GM23248 (cell line): ENCODE data around the gene MACROD2. TPM values are rescaled to one million over a fixed set of nuclear protein-coding genes. Genes with fewer than 3 reads are reported as not detected.

Source experiments
- DNase-seq: peaks from one replicate; pipeline ENCODE4 v3.0.0-alpha.2; 2015
- H2AFZ ChIP-seq: fragments of 200-600 bp; sonication (generic); 2 replicates; pipeline ENCODE4 v1.6.1; 2016; ENCODE audit warnings: antibody characterized with exemption
- H3F3A ChIP-seq: fragments of 200-600 bp; sonication (generic); 2 replicates; pipeline ENCODE4 v1.6.1; 2016; ENCODE audit warnings: mild to moderate bottlenecking, antibody characterized with exemption, mixed run types; ENCODE audit not compliant: insufficient read depth
- H3K27ac ChIP-seq: fragments of 200-600 bp; sonication (generic); 2 replicates; pipeline ENCODE4 v1.5.1; 2016; ENCODE audit warnings: mild to moderate bottlenecking
- H3K27me3 ChIP-seq: fragments of 200-600 bp; sonication (generic); replicated peaks from 2 replicates; pipeline ENCODE4 v1.6.1; 2016; ENCODE audit warnings: mild to moderate bottlenecking; ENCODE audit not compliant: insufficient read depth
- H3K36me3 ChIP-seq: fragments of 200-600 bp; sonication (generic); 2 replicates; pipeline ENCODE4 v1.6.1; 2016; ENCODE audit warnings: low read depth, mild to moderate bottlenecking
- H3K4me1 ChIP-seq: fragments of 200-600 bp; sonication (generic); 2 replicates; pipeline ENCODE4 v1.6.1; 2016; ENCODE audit warnings: mild to moderate bottlenecking; ENCODE audit not compliant: insufficient read depth
- H3K4me2 ChIP-seq: fragments of 200-600 bp; sonication (generic); one replicate; pipeline ENCODE4 v1.6.1; 2016; ENCODE audit warnings: mild to moderate bottlenecking; ENCODE audit not compliant: unreplicated experiment
- H3K4me3 ChIP-seq: fragments of 200-600 bp; sonication (generic); 2 replicates; pipeline ENCODE4 v1.5.1; 2016; ENCODE audit warnings: mild to moderate bottlenecking
- H3K79me2 ChIP-seq: fragments of 200-600 bp; sonication (generic); 2 replicates; pipeline ENCODE4 v1.6.1; 2016; ENCODE audit warnings: mild to moderate bottlenecking; ENCODE audit not compliant: insufficient read depth
- H3K9ac ChIP-seq: fragments of 200-600 bp; sonication (generic); 2 replicates; pipeline ENCODE4 v1.6.1; 2016; ENCODE audit warnings: mild to moderate bottlenecking
- H3K9me2 ChIP-seq: fragments of 200-600 bp; sonication (generic); 2 replicates; pipeline ENCODE4 v1.6.1; 2016; ENCODE audit warnings: mixed run types, mild to moderate bottlenecking, moderate library complexity; ENCODE audit not compliant: insufficient read depth
- H3K9me3 ChIP-seq: fragments of 200-600 bp; sonication (generic); one replicate; pipeline ENCODE4 v1.6.1; 2017; ENCODE audit warnings: low read depth
- H4K20me1 ChIP-seq: fragments of 200-600 bp; sonication (generic); 2 replicates; pipeline ENCODE4 v1.6.0; 2016; ENCODE audit not compliant: insufficient read depth
- EZH2 ChIP-seq: fragments of 200-600 bp; sonication (generic); IDR thresholded peaks from 2 replicates; pipeline ENCODE4 v1.6.1; 2018; ENCODE audit warnings: antibody characterized with exemption, mild to moderate bottlenecking; ENCODE audit not compliant: insufficient read depth, poor library complexity, severe bottlenecking
- EZH2phosphoT487 ChIP-seq: fragments of 200-600 bp; sonication (generic); IDR thresholded peaks from 2 replicates; pipeline ENCODE4 v1.6.1; 2018; ENCODE audit warnings: antibody characterized with exemption, moderate library complexity, mild to moderate bottlenecking, low read depth; ENCODE audit not compliant: insufficient read depth
- WGBS, 2 experiments: methylation state at CpG; one replicate each; pipeline ENCODE4 v1.1.6; 2015 to 2017; ENCODE audit warnings: low lambda C conversion rate in 2 of 2, low coverage in 1 of 2; ENCODE audit errors: missing lambda C conversion rate in 2 of 2; 5-methylcytosine and 5-hydroxymethylcytosine counted together
- in situ Hi-C: fragments of 300-500 bp; cut with MboI; formaldehyde crosslinking; loops from 2 replicates; pipeline ENCODE4 v1.15.0; 2020
- polyA plus RNA-seq: library from polyadenylated mRNA; unstranded; fragments of >200 nt; fragmentation: Nextera tagmentation; extraction: Ambion mirVana; gene quantifications from 2 replicates; pipeline ENCODE4 v1.2.1, GENCODE V29; 2016
- total RNA-seq: library from RNA; depleted of rRNA; stranded (reverse); fragments of >200 nt; shearing (Covaris generic); gene quantifications from 2 replicates; pipeline ENCODE4 v1.2.3, GENCODE V29; 2014

Gene MACROD2
- total and polyA plus RNA-seq, 2 experiments from 2014 or later: 1.1 to 3.1 TPM

GRCh38 chr20:15843777-15844176 is 1848.5 kb downstream of the MACROD2 start:
- Histone ChIP-seq H3K9me3 (no peaks in the 10 kb centered on the region), H3K4me3 (no peak overlapping the region), H3K27me3 (no peaks in the 10 kb centered on the region), H3K27ac (no peak overlapping the region), H3F3A (no peaks in the 10 kb centered on the region), H4K20me1 (no peaks in the 10 kb centered on the region), H3K9ac (no peak overlapping the region), H3K4me1 (no peaks in the 10 kb centered on the region), H3K9me2 (no peaks in the 10 kb centered on the region), H3K36me3 (no peaks in the 10 kb centered on the region), H3K4me2 (no peak overlapping the region), H3K79me2 (no peaks in the 10 kb centered on the region), H2AFZ (no peak overlapping the region)
- TF ChIP-seq EZH2 (no peak), EZH2phosphoT487 (no peak)
- WGBS, 2 experiments: 19 to 28% methylated on average over 1 of the region's 1 CpG
- in situ Hi-C loops: no loop called here
- no peak for DNase-seq

GRCh38 chr20:15847196-15847784 is 1852.0 kb downstream of the MACROD2 start:
- Histone ChIP-seq H3K4me2 (no peak overlapping the region), H3K36me3 (no peaks in the 10 kb centered on the region), H3F3A (no peaks in the 10 kb centered on the region), H3K27me3 (no peaks in the 10 kb centered on the region), H2AFZ (no peak overlapping the region), H3K79me2 (no peaks in the 10 kb centered on the region), H3K27ac (no peak overlapping the region), H4K20me1 (no peaks in the 10 kb centered on the region), H3K9me2 (no peaks in the 10 kb centered on the region), H3K4me3 (no peak overlapping the region), H3K4me1 (no peaks in the 10 kb centered on the region), H3K9ac (no peak overlapping the region), H3K9me3 (no peaks in the 10 kb centered on the region)
- no peak for TF ChIP-seq EZH2phosphoT487
- TF ChIP-seq EZH2: no peak
- no peak for DNase-seq
- in situ Hi-C loops: no loop called here
- 2 to 5% methylated on average over 8 of the region's 8 CpGs for WGBS, 2 experiments

- Histone ChIP-seq H3K79me2 (no peaks in the 10 kb centered on the region), H3K4me1 (no peaks in the 10 kb centered on the region), H3K36me3 (no peaks in the 10 kb centered on the region), H3K9ac (no peak overlapping the region), H3K27ac (no peak overlapping the region), H2AFZ (no peak overlapping the region), H3K4me2 (no peak overlapping the region), H3K9me2 (no peaks in the 10 kb centered on the region), H3K4me3 (no peak overlapping the region), H3F3A (no peaks in the 10 kb centered on the region), H3K27me3 (no peaks in the 10 kb centered on the region), H4K20me1 (no peaks in the 10 kb centered on the region), H3K9me3 (no peaks in the 10 kb centered on the region)
- TF ChIP-seq EZH2 (no peak), EZH2phosphoT487 (no peak)
- in situ Hi-C loops: no loop called here
- WGBS, 2 experiments: 42% methylated on average over 3 of the region's 3 CpGs
- no peak for DNase-seq
Measured at GRCh38 chr20:15848126-15848525, 1852.8 kb downstream of the MACROD2 start.

- H4K20me1 ChIP-seq: no peaks in the 10 kb centered on the region
- H3K4me3 ChIP-seq: no peak overlapping the region
- in situ Hi-C loops: no loop called here
- H3K9me2 ChIP-seq: no peaks in the 10 kb centered on the region
- no peak overlapping the region for H2AFZ ChIP-seq
- TF ChIP-seq EZH2 (no peak), EZH2phosphoT487 (no peak)
- no peaks in the 10 kb centered on the region for H3K36me3 ChIP-seq
- H3K9ac ChIP-seq: no peak overlapping the region
- H3F3A ChIP-seq: no peaks in the 10 kb centered on the region
- no peaks in the 10 kb centered on the region for H3K9me3 ChIP-seq
- WGBS, 2 experiments: 45 to 48% methylated on average over 12 of the region's 12 CpGs
- no peaks in the 10 kb centered on the region for H3K79me2 ChIP-seq
- no peaks in the 10 kb centered on the region for H3K27me3 ChIP-seq
- no peak overlapping the region for H3K27ac ChIP-seq
- DNase-seq: no peak
- H3K4me1 ChIP-seq: no peaks in the 10 kb centered on the region
- no peak overlapping the region for H3K4me2 ChIP-seq
Measured at GRCh38 chr20:15848995-15849610, 1853.8 kb downstream of the MACROD2 start.
